ENCODE measurements around the gene MACROH2A1.

The MACROH2A1 gene

DNA sequence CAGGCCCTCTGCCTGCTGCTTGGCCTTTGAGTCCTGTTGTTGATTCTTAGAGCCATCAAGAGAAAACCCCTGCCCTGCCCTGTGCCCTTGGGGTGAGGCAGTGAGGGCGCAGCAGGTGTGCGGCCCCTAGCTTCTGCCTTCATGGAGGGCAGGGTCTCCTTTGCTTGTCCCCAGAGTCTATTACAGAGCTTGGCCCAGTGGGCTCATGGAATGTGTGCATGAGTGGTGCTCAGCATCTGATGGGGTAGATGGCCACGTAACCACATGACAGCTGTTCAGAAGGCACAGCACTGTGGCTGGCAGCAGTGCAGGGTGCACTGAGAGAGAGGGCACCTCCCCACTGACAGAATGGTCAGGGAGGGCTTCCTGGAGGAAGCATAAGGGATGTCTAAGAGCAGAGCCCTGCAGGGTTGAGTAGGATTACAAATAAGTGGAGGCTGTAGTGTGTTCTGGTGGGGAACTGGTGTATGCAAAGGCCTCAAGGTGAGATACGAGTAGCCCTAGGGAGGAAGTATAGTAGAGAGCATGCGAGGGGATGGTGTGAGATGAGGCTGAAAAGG, 70.8 kb downstream of the MACROH2A1 start:
- no peak overlapping the region for H3K27ac ChIP-seq
- ChIA-PET POLR2A (ENCODE audit: low non-redundant PET) (no interaction called here), CTCF (interaction anchor here (1.2 kb wide), 1 partner anchor 82 kb away, joined by 3 read pairs; no protein-coding TSS in a partner anchor)
- TF ChIP-seq, protein P1, sequence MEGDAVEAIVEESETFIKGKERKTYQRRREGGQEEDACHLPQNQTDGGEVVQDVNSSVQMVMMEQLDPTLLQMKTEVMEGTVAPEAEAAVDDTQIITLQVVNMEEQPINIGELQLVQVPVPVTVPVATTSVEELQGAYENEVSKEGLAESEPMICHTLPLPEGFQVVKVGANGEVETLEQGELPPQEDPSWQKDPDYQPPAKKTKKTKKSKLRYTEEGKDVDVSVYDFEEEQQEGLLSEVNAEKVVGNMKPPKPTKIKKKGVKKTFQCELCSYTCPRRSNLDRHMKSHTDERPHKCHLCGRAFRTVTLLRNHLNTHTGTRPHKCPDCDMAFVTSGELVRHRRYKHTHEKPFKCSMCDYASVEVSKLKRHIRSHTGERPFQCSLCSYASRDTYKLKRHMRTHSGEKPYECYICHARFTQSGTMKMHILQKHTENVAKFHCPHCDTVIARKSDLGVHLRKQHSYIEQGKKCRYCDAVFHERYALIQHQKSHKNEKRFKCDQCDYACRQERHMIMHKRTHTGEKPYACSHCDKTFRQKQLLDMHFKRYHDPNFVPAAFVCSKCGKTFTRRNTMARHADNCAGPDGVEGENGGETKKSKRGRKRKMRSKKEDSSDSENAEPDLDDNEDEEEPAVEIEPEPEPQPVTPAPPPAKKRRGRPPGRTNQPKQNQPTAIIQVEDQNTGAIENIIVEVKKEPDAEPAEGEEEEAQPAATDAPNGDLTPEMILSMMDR (conservative IDR thresholded peaks at IDR 0.05; ENCODE audit: low read depth) = no peak
- DNase-seq (ENCODE audit: low spot score) = no peak

DNA sequence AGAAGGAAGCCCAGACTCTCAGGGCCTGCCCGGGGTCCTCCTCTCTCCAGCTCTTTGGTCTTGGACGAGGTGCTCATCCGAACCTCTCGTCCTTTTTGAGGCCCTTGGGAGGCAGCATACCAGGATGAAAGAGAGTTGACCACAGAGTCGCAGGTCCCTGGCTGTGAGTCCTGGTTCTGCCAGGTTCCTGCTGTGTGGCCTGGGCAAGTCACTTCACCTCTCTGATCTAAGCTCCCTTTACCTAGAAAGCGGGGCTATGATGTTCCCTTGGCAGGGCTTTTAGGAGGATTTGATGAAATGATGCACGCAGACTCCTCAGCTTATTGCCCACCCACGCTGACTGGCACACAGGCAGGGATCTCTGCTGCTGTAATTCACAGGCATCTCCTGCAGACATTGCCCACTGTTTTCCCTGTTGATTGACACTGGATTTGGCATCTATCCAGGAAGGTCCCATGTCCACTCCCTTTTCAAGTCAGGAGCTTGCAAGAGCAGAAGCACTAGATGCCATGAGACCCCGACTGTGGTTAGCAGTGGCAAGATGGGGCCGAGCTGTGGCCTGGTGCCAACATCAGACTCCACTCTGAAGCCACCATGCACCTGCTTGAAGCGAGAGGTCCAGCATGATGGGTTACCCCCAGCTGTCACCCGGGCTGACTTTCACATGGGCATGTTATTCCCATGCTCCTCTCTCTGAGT, 71.5 kb downstream of the MACROH2A1 start:
- TF ChIP-seq, protein P1 (conservative IDR thresholded peaks at IDR 0.05; ENCODE audit: low read depth) = no peak
- CTCF ChIA-PET = interaction anchor here (0.6 to 1.2 kb wide), 4 partner anchors 14 to 304 kb away, joined by 3 to 6 read pairs (median 4); no protein-coding TSS in a partner anchor
- H3K27ac ChIP-seq = no peak overlapping the region
- DNase-seq (ENCODE audit: low spot score) = no peak
- POLR2A ChIA-PET (ENCODE audit: low non-redundant PET) = no interaction called here

DNA sequence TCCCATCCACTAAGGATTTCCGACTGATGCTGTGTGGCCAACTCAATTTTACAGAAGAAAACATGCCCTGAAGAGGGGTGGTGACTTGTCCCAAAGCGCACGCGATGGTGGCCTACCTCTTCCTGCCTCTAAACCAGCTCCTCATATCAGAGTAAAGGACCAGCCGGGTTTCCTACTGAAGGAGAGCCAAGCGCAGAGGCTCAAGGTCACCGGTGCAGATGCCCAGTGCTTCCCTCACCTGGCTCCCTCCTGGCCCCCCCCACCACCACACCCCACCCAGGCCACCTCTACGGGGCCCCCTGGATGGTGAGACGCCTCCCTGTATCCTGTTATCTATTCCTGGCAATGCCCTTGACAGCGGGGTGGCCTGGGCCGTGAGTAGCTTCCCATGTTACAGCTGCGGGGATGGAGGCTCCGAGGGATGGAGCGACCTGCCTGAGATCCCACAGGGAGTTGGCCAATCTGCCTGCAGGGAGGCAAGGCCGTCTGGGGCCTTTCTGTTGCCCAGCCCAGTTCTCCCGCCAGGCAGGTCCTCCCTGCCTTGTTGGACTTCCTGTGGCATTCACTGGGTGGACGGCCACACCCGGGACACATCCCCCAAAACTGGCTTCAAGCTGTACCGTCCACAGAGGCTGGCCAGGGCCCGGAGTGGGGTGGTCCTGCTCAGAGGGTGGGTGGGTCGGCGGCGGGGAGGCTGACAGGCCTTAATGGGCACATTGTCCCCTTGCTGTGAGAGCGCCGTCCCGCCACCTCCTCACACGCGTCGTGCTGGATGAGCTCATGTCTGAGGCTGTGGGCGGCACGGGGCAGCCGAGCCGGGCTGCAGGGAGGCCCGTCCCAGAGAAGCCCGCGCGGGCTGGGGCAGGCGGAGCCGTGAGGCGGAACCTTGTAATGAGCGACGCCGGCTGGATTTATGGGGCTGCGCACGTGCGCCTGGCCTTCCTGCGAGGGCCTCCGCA, 72.5 kb downstream of the MACROH2A1 start:
- ChIA-PET CTCF (interaction anchor here (0.6 to 1.2 kb wide), 3 partner anchors 15 to 135 kb away, joined by 3 to 6 read pairs (median 3); no protein-coding TSS in a partner anchor), POLR2A (ENCODE audit: low non-redundant PET) (no interaction called here)
- TF ChIP-seq, protein P1 (conservative IDR thresholded peaks at IDR 0.05; ENCODE audit: low read depth) = no peak
- no peak for DNase-seq (ENCODE audit: low spot score)
- H3K27ac ChIP-seq = no peak overlapping the region

DNA sequence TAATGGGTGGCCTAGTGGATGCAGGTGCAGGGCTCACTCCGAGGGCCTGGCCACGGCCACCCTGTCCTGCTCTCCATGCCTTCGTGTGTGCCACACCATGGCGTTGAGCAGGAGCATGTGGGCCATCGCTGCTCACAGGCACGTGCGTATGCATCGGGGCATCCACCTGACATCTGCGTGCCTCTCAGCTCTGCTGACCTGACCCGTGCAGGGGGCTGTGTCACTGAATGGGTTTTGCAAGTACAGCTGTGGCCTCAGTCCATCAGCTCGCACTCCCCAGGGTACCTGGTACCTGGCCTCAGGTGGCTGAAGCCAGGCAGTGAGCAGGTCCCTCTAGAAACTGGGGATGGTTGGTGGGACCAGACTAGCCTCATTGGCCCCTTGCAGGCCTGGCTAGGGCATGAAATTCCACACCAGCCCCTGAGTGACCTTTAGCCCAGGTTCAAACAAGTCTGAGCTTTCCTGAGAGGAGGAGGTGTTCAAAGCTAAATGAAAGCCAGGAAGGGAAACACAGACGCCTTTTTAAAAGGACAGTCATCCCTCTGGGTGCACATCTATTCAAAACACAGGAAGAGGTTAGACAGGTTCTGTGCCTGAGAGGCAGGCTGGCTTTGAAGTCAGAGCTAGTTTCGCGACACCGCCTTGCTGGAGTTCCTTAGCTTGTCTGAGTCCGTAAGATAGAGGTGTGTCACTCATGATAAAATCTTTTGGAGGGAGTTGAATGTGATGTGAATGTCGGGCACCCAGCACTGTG, 74.0 kb downstream of the MACROH2A1 start:
- DNase-seq (ENCODE audit: low spot score) = peak; percentile 44
- TF ChIP-seq, protein P1 (conservative IDR thresholded peaks at IDR 0.05; ENCODE audit: low read depth) = no peak
- POLR2A ChIA-PET (ENCODE audit: low non-redundant PET) = no interaction called here
- CTCF ChIA-PET = interaction anchor here (0.6 kb wide), 2 partner anchors 199 to 445 kb away, joined by 3 to 4 read pairs; no protein-coding TSS in a partner anchor
- H3K27ac ChIP-seq = no peak overlapping the region

DNA sequence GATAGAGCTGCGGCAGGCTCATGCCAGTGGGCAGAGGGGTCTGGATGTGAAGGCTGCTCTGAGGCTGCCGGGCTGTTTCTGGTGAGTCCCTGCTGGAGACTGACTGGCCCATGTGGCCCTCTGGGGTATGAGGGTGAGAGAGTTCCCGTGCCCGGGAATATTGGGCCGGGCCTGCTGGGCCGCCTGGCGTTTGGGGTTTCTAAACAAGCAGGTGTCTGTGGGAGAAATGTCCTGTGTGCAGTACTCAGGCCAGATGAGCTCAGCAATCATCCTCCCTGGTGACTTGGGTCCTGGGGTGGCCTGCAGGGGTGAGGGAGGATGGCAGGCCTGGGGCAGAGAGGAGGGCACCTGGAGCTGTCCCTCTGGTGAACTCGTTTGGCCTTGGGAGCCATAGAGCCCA, 74.9 kb downstream of the MACROH2A1 start:
- CTCF ChIA-PET = no interaction called here
- no peak overlapping the region for H3K27ac ChIP-seq
- POLR2A ChIA-PET (ENCODE audit: low non-redundant PET) = no interaction called here

More for the DNA sequence above, 74.9 kb downstream of the MACROH2A1 start:
- TF ChIP-seq, protein P1 (conservative IDR thresholded peaks at IDR 0.05; ENCODE audit: low read depth) = no peak
- DNase-seq (ENCODE audit: low spot score) = no peak

Measured in RWPE1 (cell line).